K562 (cell line): ENCODE measurements around the gene PCBP2. TPM values are rescaled to one million over a fixed set of nuclear protein-coding genes. Genes with fewer than 3 reads are reported as not detected.

Source experiments
- ATF2 ChIP-seq: sonication (generic); formaldehyde crosslinking; IDR thresholded peaks from 2 replicates; pipeline ENCODE4 v1.8.1; 2022; ENCODE audit warnings: missing genetic modification reagents
- BHLHE40 ChIP-seq: IDR thresholded peaks from 2 replicates; pipeline ENCODE4 v1.6.1; 2011; ENCODE audit warnings: low read length, improper control_type of control experiment
- CHD4 ChIP-seq: fragments of 200-600 bp; sonication (generic); IDR thresholded peaks from 3 replicates; pipeline ENCODE4 v1.6.1; 2012; ENCODE audit warnings: low read depth, mild to moderate bottlenecking, mixed read lengths, low read length, inconsistent platforms; ENCODE audit not compliant: insufficient read depth, insufficient replicate concordance, poor library complexity, severe bottlenecking
- EZH2 ChIP-seq: IDR thresholded peaks from 2 replicates; pipeline ENCODE4 v1.6.1; 2012; ENCODE audit warnings: low read depth, mild to moderate bottlenecking, inconsistent platforms, low read length, borderline replicate concordance
- GATA2 ChIP-seq: sonication (generic); formaldehyde crosslinking; IDR thresholded peaks from 2 replicates; pipeline ENCODE4 v1.4.0; 2020; ENCODE audit warnings: mild to moderate bottlenecking, missing genetic modification reagents
- GTF3C2 ChIP-seq: IDR thresholded peaks from 3 replicates; pipeline ENCODE4 v1.6.1; 2011; ENCODE audit warnings: borderline replicate concordance, mild to moderate bottlenecking, moderate library complexity; ENCODE audit not compliant: insufficient read length; ENCODE audit errors: extremely low read depth
- KAT7 ChIP-seq: sonication (generic); formaldehyde crosslinking; IDR thresholded peaks from 2 replicates; pipeline ENCODE4 v1.8.0; 2022; ENCODE audit warnings: missing genetic modification reagents, mild to moderate bottlenecking, borderline replicate concordance
- NFYB ChIP-seq: IDR thresholded peaks from 2 replicates; pipeline ENCODE4 v1.6.1; 2011; ENCODE audit warnings: mild to moderate bottlenecking, moderate library complexity; ENCODE audit not compliant: insufficient read length; ENCODE audit errors: extremely low read depth
- PCBP1 ChIP-seq: fragments of 200-400 bp; formaldehyde crosslinking; IDR thresholded peaks from 2 replicates; pipeline ENCODE4 v1.6.1; 2018; ENCODE audit warnings: mild to moderate bottlenecking, low read depth, low read length; ENCODE audit not compliant: poor library complexity, severe bottlenecking
- POLR2A ChIP-seq: fragments of 450-650 bp; conservative IDR thresholded peaks from 2 replicates; pipeline ENCODE4 v1.6.1; 2016
- RBM25 ChIP-seq: fragments of 200-400 bp; formaldehyde crosslinking; IDR thresholded peaks from 2 replicates; pipeline ENCODE4 v1.6.1; 2018; ENCODE audit warnings: low read length, low read depth, moderate library complexity; ENCODE audit not compliant: severe bottlenecking
- SMARCE1 ChIP-seq: fragments of 450-650 bp; IDR thresholded peaks from 2 replicates; pipeline ENCODE4 v1.7.1; 2016; ENCODE audit warnings: mild to moderate bottlenecking
- SP1 ChIP-seq: sonication (generic); formaldehyde crosslinking; IDR thresholded peaks from 2 replicates; pipeline ENCODE4 v1.8.1; 2022; ENCODE audit warnings: mild to moderate bottlenecking, missing genetic modification reagents
- TBL1XR1 ChIP-seq, 2 experiments: IDR thresholded peaks; 2 replicates each; pipeline ENCODE4 v1.6.1; 2012; ENCODE audit warnings: improper control_type of control experiment in 2 of 2, low read length in 2 of 2, mild to moderate bottlenecking in 1 of 2
- ZC3H4 ChIP-seq: sonication (generic); formaldehyde crosslinking; IDR thresholded peaks from 2 replicates; pipeline ENCODE4 v1.9.0; 2021; ENCODE audit warnings: missing genetic modification reagents, borderline replicate concordance
- ZNF431 ChIP-seq: sonication (generic); formaldehyde crosslinking; IDR thresholded peaks from 2 replicates; pipeline ENCODE4 v1.8.0; 2022; ENCODE audit warnings: mild to moderate bottlenecking, missing genetic modification reagents
- ZNF511 ChIP-seq: sonication (generic); formaldehyde crosslinking; IDR thresholded peaks from 2 replicates; pipeline ENCODE4 v1.8.0; 2022; ENCODE audit warnings: mild to moderate bottlenecking, missing genetic modification reagents
- ZNF586 ChIP-seq: fragments of 450-650 bp; formaldehyde crosslinking; conservative IDR thresholded peaks from 2 replicates; pipeline ENCODE4 v1.4.0; 2020; ENCODE audit warnings: mild to moderate bottlenecking, moderate library complexity
- ZNF695 ChIP-seq: fragments of 450-650 bp; formaldehyde crosslinking; IDR thresholded peaks from 2 replicates; pipeline ENCODE4 v1.4.0; 2020; ENCODE audit warnings: mild to moderate bottlenecking, moderate library complexity
- polyA plus RNA-seq, 8 experiments: library from polyadenylated mRNA; depleted of rRNA in 4 of 8; stranded (reverse) in 5 of 8; unstranded in 3 of 8; fragments of >200 nt; fragmentation: Nextera tagmentation in 2 of 8; fragmentation: Illumina TruSeq in 1 of 8; extraction: Ambion mirVana in 2 of 8; extraction: Trizol in 1 of 8; gene quantifications; 2 replicates each; pipeline versions ENCODE4 v1.2.1 to v1.2.3, GENCODE V29; 2011 to 2014; ENCODE audit warnings: inconsistent platforms in 1 of 8, missing spikeins in 1 of 8
- total RNA-seq, 7 experiments: library from RNA; depleted of rRNA in 6 of 7; stranded (reverse); fragments of >200 nt in 6 of 7; fragmentation: Illumina TruSeq in 2 of 7; extraction: Trizol in 2 of 7; gene quantifications; 2 replicates each; pipeline versions ENCODE4 v1.2.1 to v1.2.3, GENCODE V29; 2011 to 2021; ENCODE audit warnings: low replicate concordance in 1 of 7
- TF ChIP-seq, protein P1 (sequence below): fragments of 450-650 bp; conservative IDR thresholded peaks from 2 replicates; pipeline ENCODE4 v1.6.1; 2016; ENCODE audit warnings: missing genetic modification characterization, low read depth, mild to moderate bottlenecking, missing compliant biosample characterization, moderate library complexity

The PCBP2 gene
- total and polyA plus RNA-seq, 9 of the 15 experiments (the other 6 are each of a cell fraction or from before 2014, with no cell fraction given): 137 to 831 (median 328) TPM

GRCh38 chr12:53452159-53453077, 516 bp downstream of the PCBP2 start (continued):
- TF ChIP-seq ATF2 (no peak; the same call in 1 of the 2 replicates), KAT7 (peak; percentile 83), SP1 (CRISPR knock-in tag) (peak; percentile 32), PCBP1 (peak; percentile 97), RBM25 (no peak), GATA2 (CRISPR knock-in tag) (no peak), ZNF695 (CRISPR knock-in tag) (no peak), ZC3H4 (peak; percentile 84), ZNF586 (no peak), POLR2A (peak; percentile 74), ZNF431 (CRISPR knock-in tag) (peak; percentile 73; the same call in 1 of the 2 replicates), CHD4 (no peak), TBL1XR1 (IDR thresholded peaks at IDR 0.05; ENCODE audit: low read length in 2 of 2) (no peak; a peak in 2 of 4 replicates), SMARCE1 (no peak), NFYB (no peak), BHLHE40 (peak; percentile 43), ZNF511 (CRISPR knock-in tag) (peak; percentile 96), EZH2 (no peak), GTF3C2 (no peak)
- TF ChIP-seq, protein P1, sequence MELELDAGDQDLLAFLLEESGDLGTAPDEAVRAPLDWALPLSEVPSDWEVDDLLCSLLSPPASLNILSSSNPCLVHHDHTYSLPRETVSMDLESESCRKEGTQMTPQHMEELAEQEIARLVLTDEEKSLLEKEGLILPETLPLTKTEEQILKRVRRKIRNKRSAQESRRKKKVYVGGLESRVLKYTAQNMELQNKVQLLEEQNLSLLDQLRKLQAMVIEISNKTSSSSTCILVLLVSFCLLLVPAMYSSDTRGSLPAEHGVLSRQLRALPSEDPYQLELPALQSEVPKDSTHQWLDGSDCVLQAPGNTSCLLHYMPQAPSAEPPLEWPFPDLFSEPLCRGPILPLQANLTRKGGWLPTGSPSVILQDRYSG: no peak
